CD1c-positive myeloid dendritic cell (primary cell): ENCODE results near the gene TFPT.

Experiments
- DNase-seq: peaks from one replicate; pipeline ENCODE4 v3.0.0-alpha.2; 2016; ENCODE audit errors: extremely low spot score

Gene TFPT, protein sequence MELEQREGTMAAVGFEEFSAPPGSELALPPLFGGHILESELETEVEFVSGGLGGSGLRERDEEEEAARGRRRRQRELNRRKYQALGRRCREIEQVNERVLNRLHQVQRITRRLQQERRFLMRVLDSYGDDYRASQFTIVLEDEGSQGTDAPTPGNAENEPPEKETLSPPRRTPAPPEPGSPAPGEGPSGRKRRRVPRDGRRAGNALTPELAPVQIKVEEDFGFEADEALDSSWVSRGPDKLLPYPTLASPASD

DNA sequence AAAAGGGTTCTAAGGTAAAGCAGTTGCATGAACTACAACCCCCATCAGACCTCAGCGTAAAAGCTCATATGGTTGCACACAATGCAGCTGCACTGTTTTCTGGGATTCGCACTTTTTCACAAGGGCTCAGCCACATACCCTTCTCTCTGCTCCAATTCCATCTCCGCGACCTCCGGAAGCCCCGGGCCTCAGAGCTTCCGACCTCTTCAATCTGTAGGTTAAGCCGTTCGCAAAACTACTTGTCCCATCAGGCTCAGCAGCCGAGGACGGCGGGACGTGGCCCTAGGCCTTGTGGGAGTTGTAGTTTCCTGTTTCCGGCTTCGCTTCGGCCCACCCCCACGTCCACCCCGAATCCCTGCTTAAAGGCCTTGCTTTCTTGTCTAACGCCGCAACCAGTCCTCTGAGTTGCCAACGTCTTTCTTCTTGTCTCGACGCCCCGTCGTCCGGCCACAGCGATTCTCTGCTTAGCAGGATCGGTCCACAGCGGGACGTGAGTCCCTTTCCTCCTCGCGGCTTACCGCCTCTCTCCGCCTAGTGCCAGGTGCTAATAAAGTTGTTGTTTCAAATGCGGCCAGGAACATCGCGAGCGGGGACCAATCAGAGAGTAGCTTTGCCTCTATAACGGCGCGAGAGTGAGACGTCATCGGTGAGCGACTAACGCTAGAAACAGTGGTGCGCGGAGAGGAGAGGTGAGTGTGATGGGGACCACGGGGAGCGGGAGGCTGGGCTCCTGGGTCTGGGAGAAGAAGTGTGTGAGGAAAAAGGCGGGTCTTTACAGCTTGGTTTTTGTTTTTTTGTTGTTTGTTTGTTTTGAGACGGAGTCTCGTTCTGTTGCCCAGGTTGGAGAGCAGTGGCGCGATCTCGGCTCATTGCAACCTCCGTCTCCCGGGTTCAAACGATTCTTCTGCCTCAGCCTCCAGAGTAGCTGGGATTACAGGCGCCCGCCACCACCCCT lies at the start of gene TFPT, which contains the start of gene PRPF31:
TSS of gene TFPT (minus strand) at position 549 of the 955 bp plus-strand sequence. CDS start at position 161, 388 bp downstream.
TSS of gene PRPF31 (plus strand) at position 646 of the 955 bp plus-strand sequence. CDS start 2,525 bp downstream, outside the sequence.
- peak; percentile 99 for DNase-seq

DNA sequence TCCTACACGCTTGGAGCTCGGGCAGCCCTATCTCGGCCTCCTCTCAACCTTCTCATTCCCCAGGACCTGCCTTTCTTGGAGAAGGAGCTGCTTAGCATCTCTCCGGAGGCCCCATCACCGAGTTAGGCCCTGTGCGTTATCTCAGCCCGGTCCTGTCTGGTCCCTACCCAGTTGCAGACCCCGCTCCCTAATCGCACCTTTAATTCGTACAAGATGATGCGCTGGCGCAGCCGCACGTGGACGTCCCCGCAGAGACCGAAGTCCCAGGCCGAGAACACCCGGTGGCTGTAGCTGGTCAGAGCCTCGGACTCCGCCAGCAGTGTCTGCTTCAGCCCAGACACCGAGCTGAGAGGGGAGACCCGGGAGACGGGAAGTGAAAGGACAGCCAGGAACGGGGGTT lies 49.8 kb upstream of the TFPT start:
- no peak for DNase-seq

DNA sequence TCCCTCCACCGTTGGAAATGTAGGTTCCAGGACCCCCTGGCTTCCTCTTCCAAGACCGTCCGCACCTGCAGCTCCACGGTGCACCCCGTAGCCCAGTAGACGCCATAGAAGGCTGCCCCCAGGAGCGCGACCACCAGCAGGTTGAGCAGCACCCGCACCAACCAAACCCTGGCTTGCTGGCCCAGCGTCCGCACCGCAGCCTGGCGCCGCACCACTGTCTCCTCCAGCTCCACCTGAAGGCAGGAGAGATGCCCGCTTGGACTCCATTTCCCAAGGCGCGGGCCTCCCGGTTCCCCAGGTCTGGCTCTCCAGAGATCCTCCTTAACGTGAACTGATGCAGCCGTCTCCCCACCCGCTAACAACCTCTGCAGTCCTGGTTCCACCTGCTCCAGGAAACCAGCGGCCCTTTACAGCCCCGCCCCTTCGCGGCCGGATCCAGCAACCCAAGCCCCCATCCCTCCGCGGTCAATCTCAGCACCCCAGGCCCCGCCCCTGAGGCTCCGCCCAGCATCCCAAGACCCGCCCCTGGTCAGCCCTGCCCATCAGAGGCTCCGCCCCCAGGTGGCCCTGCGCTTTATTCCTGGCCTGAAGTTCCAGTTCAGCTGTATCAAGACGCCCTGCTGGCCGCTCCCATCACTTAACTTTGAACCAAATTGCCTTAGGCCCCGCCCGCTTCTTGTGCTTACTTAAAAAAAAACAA lies 49.1 kb upstream of the TFPT start:
- peak; percentile 56 for DNase-seq

DNA sequence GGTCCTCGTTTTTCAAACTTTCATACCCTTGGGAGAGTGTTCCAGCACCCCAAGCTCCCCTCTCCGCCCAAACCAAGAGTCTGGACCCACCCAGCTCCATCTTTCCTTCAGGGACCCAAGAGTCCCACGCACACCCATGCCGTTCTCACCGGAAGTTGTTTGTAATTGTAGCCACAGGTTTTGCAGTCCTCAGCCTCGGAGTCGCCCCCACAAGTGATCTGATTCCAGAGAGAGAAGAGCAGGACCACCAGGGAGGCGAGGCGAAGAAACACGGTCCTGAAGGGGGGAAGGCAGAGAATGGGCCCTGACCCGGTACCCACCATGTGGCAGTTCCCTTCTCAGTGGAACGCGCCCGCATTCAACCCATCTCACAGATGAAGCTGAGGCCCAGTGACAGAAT lies 47.4 kb upstream of the TFPT start:
- no peak for DNase-seq

DNA sequence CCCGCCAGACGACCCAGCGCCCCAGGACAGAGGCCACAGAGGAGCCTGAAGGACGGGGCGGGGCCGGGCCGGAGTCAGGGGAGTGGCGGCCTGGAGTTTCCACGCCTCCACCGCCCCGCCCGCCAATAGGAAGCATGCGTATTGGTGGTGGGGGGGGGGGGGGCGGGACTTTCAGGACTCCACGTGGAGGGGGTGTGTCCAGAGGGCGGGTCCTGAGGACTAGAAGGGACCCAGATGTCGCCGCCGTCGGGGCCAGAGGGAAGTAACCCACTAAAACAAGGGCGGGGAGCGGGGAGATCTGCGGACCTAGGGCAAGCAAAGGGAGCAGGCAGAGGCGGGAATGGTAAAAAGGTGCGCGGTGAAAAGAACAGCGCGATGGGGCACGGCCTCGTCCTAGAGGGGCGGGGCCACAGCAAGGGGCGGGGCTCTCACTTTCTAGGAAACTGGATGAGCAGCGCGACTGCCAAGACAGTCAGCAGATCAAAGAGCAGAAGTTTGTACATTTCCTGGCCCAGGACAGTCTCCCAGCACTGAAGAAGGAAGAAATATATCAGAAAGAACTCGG lies 46.9 kb upstream of the TFPT start:
- DNase-seq, result peak; percentile 91

GRCh38 chr19:54160854-54161253 lies 45.4 kb upstream of the TFPT start:
- DNase-seq, result no peak

- DNase-seq, result peak; percentile 16
Measured at GRCh38 chr19:54160182-54160811, 44.8 kb upstream of the TFPT start.

GRCh38 chr19:54159352-54160181 lies 44.1 kb upstream of the TFPT start, which contains the start of gene LENG1:
LENG1 (minus strand) TSS chr19:54159721; CDS start chr19:54159695, 26 bp downstream.
- DNase-seq, result peak; percentile 100

GRCh38 chr19:54158812-54159351 lies 43.4 kb upstream of the TFPT start:
- DNase-seq, result peak; percentile 77

DNA sequence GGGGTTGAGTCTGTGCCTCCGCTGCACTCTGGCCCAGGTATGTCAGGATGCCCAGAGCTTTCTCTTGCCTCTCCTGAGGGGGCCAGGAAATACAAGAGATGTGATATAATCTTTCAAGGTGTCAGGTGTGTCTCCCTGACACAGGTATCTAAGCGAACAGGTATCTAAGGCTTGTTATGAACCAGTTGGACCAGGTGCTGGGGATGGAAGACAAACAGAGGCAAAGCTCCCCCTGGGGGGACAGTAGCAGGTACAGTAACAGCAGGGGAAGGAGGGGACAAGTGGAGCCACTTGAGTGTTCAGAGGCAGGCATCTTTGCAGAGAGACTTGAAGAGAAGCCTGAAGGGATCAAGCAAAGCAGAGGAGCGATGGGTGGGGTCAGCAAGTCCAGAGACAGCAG lies 41.5 kb upstream of the TFPT start:
- DNase-seq, result no peak

DNA sequence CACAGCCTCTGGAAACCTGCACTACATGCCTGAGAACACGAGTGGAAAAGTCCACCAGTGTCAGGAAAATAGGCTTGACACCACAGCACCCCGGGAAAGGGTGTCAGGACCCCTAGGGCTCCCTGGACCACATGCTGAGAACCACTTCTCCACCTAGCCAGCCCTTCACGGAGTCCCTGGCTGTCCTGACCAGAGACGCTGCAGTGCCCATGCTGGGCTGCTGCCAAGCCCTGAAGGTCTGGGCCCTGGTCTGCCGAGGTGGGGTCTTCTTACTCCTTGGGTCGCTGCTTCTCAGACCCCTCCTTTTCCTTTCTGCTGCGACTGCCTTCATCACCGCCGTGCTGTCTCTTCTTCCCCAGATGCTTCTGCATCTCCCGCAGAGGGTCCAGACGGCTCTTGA lies 41.0 kb upstream of the TFPT start:
- no peak for DNase-seq

DNA sequence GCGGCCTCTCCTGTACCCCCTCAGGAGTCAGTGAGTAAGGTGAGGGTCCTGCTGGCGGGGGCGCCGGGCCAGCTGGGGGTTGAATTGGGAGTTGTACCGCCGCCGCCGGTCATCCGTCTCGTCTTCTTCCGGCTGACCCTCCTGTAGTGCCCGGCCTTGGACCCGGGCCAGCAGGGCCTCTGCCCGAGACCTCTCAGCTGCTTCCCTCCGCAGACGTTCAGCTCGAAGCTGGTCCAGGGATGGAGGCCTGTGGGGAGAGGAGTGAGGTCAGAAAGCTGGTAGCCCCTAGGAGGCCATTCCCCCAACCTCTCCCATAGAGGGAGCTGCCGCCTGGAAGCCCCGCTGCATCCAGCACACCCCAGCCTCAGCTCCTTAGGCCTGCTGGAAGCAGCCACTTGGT lies 40.2 kb upstream of the TFPT start:
- no peak for DNase-seq

DNA sequence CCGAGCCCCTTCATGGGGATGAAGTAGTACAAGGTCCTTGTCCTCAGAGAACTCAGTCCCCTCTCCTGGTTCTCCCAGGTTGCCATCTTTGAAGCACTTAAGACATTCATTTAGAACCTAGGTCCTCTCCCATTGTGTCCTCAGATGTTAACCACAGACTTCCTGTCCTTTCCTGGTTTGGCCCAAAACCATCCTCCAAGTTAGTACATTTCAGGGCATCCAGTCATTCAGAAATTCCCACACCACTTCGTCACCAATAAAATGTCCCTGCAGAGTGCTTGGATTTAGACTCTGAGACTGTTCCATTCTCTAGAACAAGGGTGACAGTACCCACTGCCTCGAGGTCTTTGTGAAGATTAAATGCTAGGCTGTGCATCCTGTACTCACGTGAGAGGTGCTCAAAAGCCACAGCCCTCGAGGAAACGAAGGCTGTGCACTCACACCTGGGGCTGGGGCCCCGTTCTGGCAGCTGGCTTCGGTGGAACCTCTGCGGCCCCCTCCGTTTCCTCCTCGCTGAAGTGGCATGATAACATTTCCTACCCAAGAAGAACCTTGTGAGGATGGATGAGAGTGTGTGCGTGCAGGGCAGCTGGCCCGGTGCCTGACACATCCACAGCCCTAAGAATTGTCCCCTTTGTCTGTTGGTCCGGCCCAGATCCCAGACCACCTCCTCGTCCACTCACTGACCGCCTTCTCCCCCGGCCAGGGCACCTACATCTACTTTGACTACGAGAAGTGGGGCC lies 39.3 kb upstream of the TFPT start:
- peak; percentile 28 for DNase-seq

DNA sequence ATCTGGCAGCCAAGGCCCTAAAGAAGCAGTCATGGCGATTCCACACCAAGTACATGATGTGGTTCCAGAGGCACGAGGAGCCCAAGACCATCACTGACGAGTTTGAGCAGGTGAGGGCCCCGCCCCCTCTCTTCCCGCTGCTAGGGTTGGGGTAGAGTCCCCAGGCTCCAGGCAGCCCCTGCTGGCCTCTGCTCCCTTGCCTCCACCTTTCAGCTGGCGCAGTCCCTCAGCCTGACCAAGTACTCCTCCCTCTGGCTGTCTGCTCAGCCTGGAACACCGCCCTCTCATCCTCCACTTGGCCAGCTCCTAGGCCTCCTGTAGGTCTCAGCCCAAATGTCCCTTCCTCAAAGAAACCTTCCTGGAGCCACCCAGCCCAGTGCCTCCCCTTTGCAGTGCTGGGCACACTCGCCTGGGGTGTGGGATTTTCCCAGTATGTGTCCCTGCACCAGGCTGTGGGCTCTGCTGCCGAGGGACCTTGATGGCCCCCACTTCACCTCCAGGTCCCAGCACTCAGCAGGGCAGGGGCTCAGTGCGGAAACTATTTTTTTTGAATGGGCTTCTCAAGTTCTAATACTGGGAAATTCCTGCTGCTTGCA lies 38.4 kb upstream of the TFPT start:
- no peak for DNase-seq

DNA sequence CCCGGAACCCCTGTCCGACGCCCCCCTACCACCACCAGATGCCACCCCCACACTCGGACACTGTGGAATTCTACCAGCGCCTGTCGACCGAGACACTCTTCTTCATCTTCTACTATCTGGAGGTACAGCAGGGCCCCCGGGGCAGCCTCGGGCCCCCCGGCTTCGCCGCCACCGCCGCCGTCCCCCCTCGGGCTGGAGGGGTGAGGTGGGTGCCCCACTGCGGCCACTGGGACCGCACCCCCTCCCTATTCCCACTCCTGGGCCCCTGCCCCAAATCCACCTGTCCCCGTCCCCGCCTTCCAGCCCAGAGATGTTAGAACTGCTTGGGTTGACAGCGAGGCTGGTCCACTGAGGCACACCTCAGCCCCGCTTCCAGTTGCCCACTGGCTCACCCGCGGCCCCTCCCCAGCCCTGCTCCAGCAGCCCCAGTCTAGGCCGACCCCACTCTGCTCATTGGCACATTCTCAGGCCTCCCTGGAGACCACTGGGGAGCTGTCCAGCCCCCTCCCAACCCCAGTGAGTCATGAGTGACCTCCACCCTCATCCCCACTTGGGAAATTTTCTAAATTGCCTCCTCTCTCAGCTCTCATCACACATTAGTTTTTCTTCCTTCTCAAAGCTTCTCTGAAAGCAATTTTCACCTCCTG lies 37.5 kb upstream of the TFPT start:
- DNase-seq, result no peak

DNA sequence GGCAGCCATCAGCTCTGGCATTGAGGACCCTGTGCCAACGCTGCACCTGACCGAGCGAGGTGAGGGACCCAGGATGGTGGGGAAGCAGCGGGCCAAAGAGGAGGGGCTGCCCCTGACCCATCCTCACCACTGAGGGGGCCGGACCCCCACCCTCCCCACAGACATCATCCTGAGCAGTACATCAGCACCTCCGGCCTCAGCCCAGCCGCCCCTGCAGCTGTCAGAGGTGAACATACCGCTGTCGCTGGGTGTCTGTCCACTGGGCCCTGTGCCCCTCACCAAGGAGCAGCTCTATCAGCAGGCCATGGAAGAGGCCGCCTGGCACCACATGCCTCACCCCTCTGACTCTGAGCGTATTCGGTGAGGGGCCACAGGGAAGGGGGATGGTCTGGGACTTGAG lies 36.8 kb upstream of the TFPT start:
- no peak for DNase-seq

GRCh38 chr19:54151362-54152035 lies 36.0 kb upstream of the TFPT start:
- DNase-seq, result no peak
